CD14-positive monocyte (primary cell): ENCODE results near the gene DHCR7. TPM values are rescaled to one million over a fixed set of nuclear protein-coding genes. Genes with fewer than 3 reads are reported as not detected.

Experiments used
- DNase-seq, 3 donors: peaks; one replicate each; pipeline ENCODE4 v3.0.0-alpha.2; 2011 to 2022
- H2AFZ ChIP-seq: 2 replicates; pipeline ENCODE4 v1.6.0; 2012; ENCODE audit warnings: mild to moderate bottlenecking, low read depth, low read length, inconsistent platforms; ENCODE audit not compliant: insufficient read depth, poor library complexity, severe bottlenecking
- H3K27ac ChIP-seq, 2 donors: 1 replicate in 1 of 2; 2 replicates in 1 of 2; pipeline ENCODE4 v1.5.1; 2012 to 2013; ENCODE audit warnings: low read length in 2 of 2, control low read depth in 1 of 2, inconsistent platforms in 1 of 2, low read depth in 1 of 2, mild to moderate bottlenecking in 1 of 2
- H3K27me3 ChIP-seq, 2 donors: one replicate each; pipeline versions ENCODE4 v1.6.0 to v1.6.1; 2011 to 2013; ENCODE audit warnings: low read length in 2 of 2; ENCODE audit not compliant: control insufficient read depth in 2 of 2, insufficient read depth in 2 of 2
- H3K36me3 ChIP-seq, 2 donors: replicated peaks in 1 of 2; 1 replicate in 1 of 2; 2 replicates in 1 of 2; pipeline versions ENCODE4 v1.5.1 to v1.6.1; 2012 to 2013; ENCODE audit warnings: low read length in 2 of 2, control low read depth in 1 of 2, inconsistent platforms in 1 of 2, mild to moderate bottlenecking in 1 of 2; ENCODE audit not compliant: insufficient read depth in 2 of 2, control insufficient read depth in 1 of 2
- H3K4me1 ChIP-seq, 2 donors: 1 replicate in 1 of 2; 2 replicates in 1 of 2; pipeline versions ENCODE4 v1.5.1 to v1.6.1; 2012 to 2013; ENCODE audit warnings: low read length in 2 of 2, control low read depth in 1 of 2, inconsistent platforms in 1 of 2, mild to moderate bottlenecking in 1 of 2, moderate library complexity in 1 of 2; ENCODE audit not compliant: insufficient read depth in 2 of 2, control insufficient read depth in 1 of 2
- H3K4me2 ChIP-seq: replicated peaks from 2 replicates; pipeline ENCODE3; 2012; ENCODE audit warnings: low read length, moderate library complexity, mild to moderate bottlenecking; ENCODE audit not compliant: poor library complexity, severe bottlenecking; ENCODE audit errors: extremely low read depth
- H3K4me3 ChIP-seq, 3 experiments: fragments of 200-600 bp in 1 of 3; sonication (generic) in 1 of 3; replicated peaks in 1 of 3; 1 replicate in 2 of 3; 2 replicates in 1 of 3; pipeline ENCODE4 v1.5.1; 2011 to 2013; ENCODE audit warnings: low read length in 3 of 3, mild to moderate bottlenecking in 3 of 3, control low read depth in 2 of 3, low read depth in 2 of 3, inconsistent platforms in 1 of 3, moderate library complexity in 1 of 3
- H3K79me2 ChIP-seq: 2 replicates; pipeline ENCODE4 v1.6.0; 2012; ENCODE audit warnings: mild to moderate bottlenecking, control low read depth, inconsistent platforms, low read length, moderate library complexity; ENCODE audit not compliant: insufficient read depth
- H3K9ac ChIP-seq: 2 replicates; pipeline ENCODE4 v1.6.0; 2017; ENCODE audit warnings: low read length, mild to moderate bottlenecking; ENCODE audit not compliant: insufficient read depth, poor library complexity, severe bottlenecking
- H3K9me3 ChIP-seq, 2 donors: replicated peaks in 1 of 2; 1 replicate in 1 of 2; 2 replicates in 1 of 2; pipeline versions ENCODE4 v1.5.1 to v1.6.1; 2012 to 2013; ENCODE audit warnings: low read length in 2 of 2, control low read depth in 1 of 2; ENCODE audit not compliant: control insufficient read depth in 1 of 2, insufficient read depth in 1 of 2
- H4K20me1 ChIP-seq: 2 replicates; pipeline ENCODE4 v1.6.0; 2012; ENCODE audit warnings: mild to moderate bottlenecking, low read length, control low read depth, moderate library complexity; ENCODE audit not compliant: insufficient read depth
- H3K27ac Mint-ChIP-seq, 7 donors: one replicate each; pipeline ENCODE4 v1.8.0; 2020; ENCODE audit warnings: mild to moderate bottlenecking in 7 of 7, mixed read lengths in 7 of 7, moderate library complexity in 6 of 7, inconsistent platforms in 2 of 7
- H3K27me3 Mint-ChIP-seq, 3 donors: one replicate each; pipeline ENCODE4 v1.8.0; 2021 to 2022; ENCODE audit warnings: low read depth in 3 of 3, mild to moderate bottlenecking in 3 of 3, mixed read lengths in 3 of 3, moderate library complexity in 3 of 3, inconsistent platforms in 1 of 3
- H3K36me3 Mint-ChIP-seq, 2 donors: one replicate each; pipeline ENCODE4 v1.8.0; 2020; ENCODE audit warnings: mixed read lengths in 2 of 2, inconsistent platforms in 1 of 2, mild to moderate bottlenecking in 1 of 2
- H3K4me1 Mint-ChIP-seq: one replicate; pipeline ENCODE4 v1.8.0; 2020; ENCODE audit warnings: mild to moderate bottlenecking, mixed read lengths
- H3K4me3 Mint-ChIP-seq, 2 donors: one replicate each; pipeline ENCODE4 v1.8.0; 2020; ENCODE audit warnings: mild to moderate bottlenecking in 2 of 2, mixed read lengths in 2 of 2, moderate library complexity in 1 of 2
- H3K9me3 Mint-ChIP-seq, 7 donors: one replicate each; pipeline ENCODE4 v1.8.0; 2020 to 2022; ENCODE audit warnings: mixed read lengths in 7 of 7, mild to moderate bottlenecking in 6 of 7, moderate library complexity in 6 of 7, inconsistent platforms in 2 of 7
- WGBS: methylation state at CpG from one replicate; pipeline ENCODE4 v1.1.5; 2013; ENCODE audit warnings: missing lambda C conversion rate; ENCODE audit not compliant: insufficient coverage; 5-methylcytosine and 5-hydroxymethylcytosine counted together
- intact Hi-C, 2 donors: fragments of 100-400 bp; cut with micrococcal nuclease; formaldehyde crosslinking; loops; one replicate each; pipeline versions ENCODE4 v1.15.0 to v1.15.1; 2023
- polyA plus RNA-seq, 3 donors: library from polyadenylated mRNA; depleted of rRNA in 1 of 3; unstranded in 2 of 3; stranded (reverse) in 1 of 3; fragments of 300-500 nt in 2 of 3; fragments of >200 nt in 1 of 3; fragmentation: Illumina TruSeq in 2 of 3; gene quantifications; 1 replicate in 2 of 3; 2 replicates in 1 of 3; pipeline ENCODE4 v1.2.3, GENCODE V29; 2012 to 2021
- TF ChIP-seq, protein P1 (sequence below): fragments of 200-600 bp; IDR thresholded peaks from one replicate; pipeline ENCODE4 v1.8.0; 2022; ENCODE audit warnings: antibody characterized with exemption, mild to moderate bottlenecking

Gene DHCR7
- polyA plus RNA-seq, 3 donors: 2.2 to 3.9 (median 2.2) TPM

DNA sequence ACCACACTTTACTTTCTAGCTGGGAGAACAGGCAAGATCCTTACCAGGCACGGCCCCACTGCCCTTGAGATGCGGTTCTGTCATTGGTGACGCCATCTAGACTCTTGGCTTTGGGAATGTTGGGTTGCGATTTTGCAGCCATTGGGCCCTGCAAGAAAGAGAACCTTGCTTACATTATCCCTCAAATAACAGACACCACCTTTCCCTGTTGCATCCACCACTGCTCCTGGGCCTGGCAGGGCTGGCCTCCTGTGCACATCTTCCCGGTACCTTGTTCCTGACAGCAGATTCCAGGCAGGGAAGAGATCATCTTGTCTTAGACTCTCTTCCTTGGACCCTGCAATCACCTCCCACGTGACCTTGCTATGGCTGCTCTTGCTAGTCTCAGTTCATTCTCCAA, 3.4 kb downstream of the DHCR7 start:
- Histone ChIP-seq H3K9ac (no peak overlapping the region), H2AFZ (no peak overlapping the region), H3K27ac (no peak overlapping the region), H3K27me3 (no peaks in the 10 kb centered on the region), H3K9me3 (peaks cover 7 to 11% of the 10 kb centered on the region in 2 donors), H3K36me3 (no peaks in the 10 kb centered on the region), H3K4me1 (peaks cover 27 to 30% of the 10 kb centered on the region in 2 donors), H3K4me2 (no peak overlapping the region), H3K79me2 (no peaks in the 10 kb centered on the region), H4K20me1 (no peaks in the 10 kb centered on the region), H3K4me3 (no peak overlapping the region)
- DNase-seq: no peak
- Mint-ChIP-seq H3K27me3 (peaks cover 0 to 3% (median 1%) of the 10 kb centered on the region in 3 donors), H3K4me3 (no peak overlapping the region), H3K36me3 (peaks cover 13 to 16% of the 10 kb centered on the region in 2 donors), H3K27ac (no peak overlapping the region), H3K9me3 (peaks cover 7 to 19% (median 15%) of the 10 kb centered on the region in 7 donors), H3K4me1 (peaks cover 23% of the 10 kb centered on the region)
- intact Hi-C loops: no loop called here
- TF ChIP-seq, protein P1, sequence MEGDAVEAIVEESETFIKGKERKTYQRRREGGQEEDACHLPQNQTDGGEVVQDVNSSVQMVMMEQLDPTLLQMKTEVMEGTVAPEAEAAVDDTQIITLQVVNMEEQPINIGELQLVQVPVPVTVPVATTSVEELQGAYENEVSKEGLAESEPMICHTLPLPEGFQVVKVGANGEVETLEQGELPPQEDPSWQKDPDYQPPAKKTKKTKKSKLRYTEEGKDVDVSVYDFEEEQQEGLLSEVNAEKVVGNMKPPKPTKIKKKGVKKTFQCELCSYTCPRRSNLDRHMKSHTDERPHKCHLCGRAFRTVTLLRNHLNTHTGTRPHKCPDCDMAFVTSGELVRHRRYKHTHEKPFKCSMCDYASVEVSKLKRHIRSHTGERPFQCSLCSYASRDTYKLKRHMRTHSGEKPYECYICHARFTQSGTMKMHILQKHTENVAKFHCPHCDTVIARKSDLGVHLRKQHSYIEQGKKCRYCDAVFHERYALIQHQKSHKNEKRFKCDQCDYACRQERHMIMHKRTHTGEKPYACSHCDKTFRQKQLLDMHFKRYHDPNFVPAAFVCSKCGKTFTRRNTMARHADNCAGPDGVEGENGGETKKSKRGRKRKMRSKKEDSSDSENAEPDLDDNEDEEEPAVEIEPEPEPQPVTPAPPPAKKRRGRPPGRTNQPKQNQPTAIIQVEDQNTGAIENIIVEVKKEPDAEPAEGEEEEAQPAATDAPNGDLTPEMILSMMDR: no peak
- 95% methylated on average over 4 of the region's 6 CpGs for WGBS

DNA sequence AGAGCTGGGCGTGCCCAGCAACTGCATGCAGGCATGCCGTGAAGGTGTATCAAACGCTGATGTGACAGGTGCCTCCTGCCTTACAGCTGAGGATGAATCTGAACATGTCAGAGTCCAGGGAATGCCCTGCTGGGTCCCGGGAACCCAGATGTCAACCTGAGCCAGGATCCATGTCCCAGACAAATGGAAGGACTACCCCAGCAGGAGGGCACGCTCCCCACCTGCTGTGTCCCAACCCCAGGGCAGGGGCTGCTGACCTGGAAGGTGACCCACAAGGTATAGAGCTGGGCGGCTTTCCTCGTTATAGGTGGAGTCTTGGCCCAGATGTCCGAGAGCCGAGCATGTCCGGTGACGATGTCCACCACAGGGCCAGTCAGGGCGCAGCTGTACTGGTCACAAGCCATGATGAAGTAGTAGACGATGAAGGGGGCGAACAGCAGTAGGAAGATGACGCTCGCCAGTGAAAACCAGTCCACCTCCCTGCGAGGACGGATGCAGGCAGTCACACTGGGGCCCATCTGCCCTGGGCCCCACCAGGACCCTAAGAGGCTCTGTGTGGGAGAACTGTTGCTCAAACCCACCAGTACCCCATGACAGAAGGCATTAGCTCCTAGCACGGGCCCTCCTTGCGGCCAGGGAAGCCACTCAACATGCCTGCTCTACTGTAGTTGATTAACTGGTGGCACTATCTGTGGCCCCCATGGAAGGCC, 4.3 kb downstream of the DHCR7 start:
- 91% methylated on average over 19 of the region's 20 CpGs for WGBS

More for the DNA sequence above, 4.3 kb downstream of the DHCR7 start:
- no peak overlapping the region for H3K4me3 ChIP-seq
- Mint-ChIP-seq H3K27me3 (peaks cover 0 to 3% (median 3%) of the 10 kb centered on the region in 3 donors), H3K9me3 (peaks cover 7 to 19% (median 15%) of the 10 kb centered on the region in 7 donors), H3K36me3 (peaks cover 14 to 17% of the 10 kb centered on the region in 2 donors), H3K4me1 (peaks cover 14% of the 10 kb centered on the region), H3K4me3 (no peak overlapping the region), H3K27ac (no peak overlapping the region)
- H3K4me2 ChIP-seq: no peak overlapping the region
- DNase-seq: no peak
- no peak overlapping the region for H3K9ac ChIP-seq
- H2AFZ ChIP-seq: no peak overlapping the region
- peaks cover 7 to 11% of the 10 kb centered on the region in 2 donors for H3K9me3 ChIP-seq
- H3K79me2 ChIP-seq: no peaks in the 10 kb centered on the region
- H3K27ac ChIP-seq: no peak overlapping the region
- H3K4me1 ChIP-seq: peaks cover 20 to 22% of the 10 kb centered on the region in 2 donors
- H4K20me1 ChIP-seq: no peaks in the 10 kb centered on the region
- H3K27me3 ChIP-seq: no peaks in the 10 kb centered on the region
- intact Hi-C loops: no loop called here
- H3K36me3 ChIP-seq: no peaks in the 10 kb centered on the region
- TF ChIP-seq, protein P1: no peak
